Chondrocyte (in vitro differentiated cells): Measurements from ENCODE around the gene ZG16B. TPM values are rescaled to one million over a fixed set of nuclear protein-coding genes. Genes with fewer than 3 reads are reported as not detected.

Source experiments
- DNase-seq: peaks from one replicate; pipeline ENCODE4 v3.0.0; 2021; ENCODE audit warnings: mixed read lengths, low spot score
- H3K27ac Mint-ChIP-seq: one replicate; pipeline ENCODE4 v1.8.0; 2021; ENCODE audit warnings: mild to moderate bottlenecking, moderate library complexity, mixed read lengths; ENCODE audit not compliant: unreplicated experiment
- H3K27me3 Mint-ChIP-seq: 2 replicates; pipeline ENCODE4 v1.8.0; 2021; ENCODE audit warnings: low read depth, mixed read lengths
- H3K36me3 Mint-ChIP-seq: 2 replicates; pipeline ENCODE4 v1.8.0; 2021; ENCODE audit warnings: low read depth, mixed read lengths
- H3K4me1 Mint-ChIP-seq: 2 replicates; pipeline ENCODE4 v1.8.0; 2021; ENCODE audit warnings: low read depth, mild to moderate bottlenecking, mixed read lengths
- H3K4me3 Mint-ChIP-seq: one replicate; pipeline ENCODE4 v1.8.0; 2021; ENCODE audit warnings: mild to moderate bottlenecking, moderate library complexity, mixed read lengths; ENCODE audit not compliant: unreplicated experiment
- H3K9me3 Mint-ChIP-seq: 2 replicates; pipeline ENCODE4 v1.8.0; 2021; ENCODE audit warnings: low read depth, mixed read lengths
- total RNA-seq: library from RNA; stranded (reverse); gene quantifications from 3 replicates; pipeline ENCODE4 v1.2.1, GENCODE V29; 2021
- TF ChIP-seq, protein P1 (sequence below): fragments of 200-600 bp; sonication (generic); IDR thresholded peaks from 2 replicates; pipeline ENCODE4 v1.5.0; 2021; ENCODE audit warnings: antibody characterized with exemption, mild to moderate bottlenecking, moderate library complexity

Gene ZG16B
- total RNA-seq, 1 donor from 2014 or later, result 2.1 TPM

- Mint-ChIP-seq H3K36me3 (no peaks in the 10 kb centered on the region), H3K4me3 (no peak overlapping the region), H3K9me3 (no peaks in the 10 kb centered on the region), H3K4me1 (no peaks in the 10 kb centered on the region), H3K27me3 (peaks cover 25% of the 10 kb centered on the region), H3K27ac (no peak overlapping the region)
- TF ChIP-seq, protein P1, sequence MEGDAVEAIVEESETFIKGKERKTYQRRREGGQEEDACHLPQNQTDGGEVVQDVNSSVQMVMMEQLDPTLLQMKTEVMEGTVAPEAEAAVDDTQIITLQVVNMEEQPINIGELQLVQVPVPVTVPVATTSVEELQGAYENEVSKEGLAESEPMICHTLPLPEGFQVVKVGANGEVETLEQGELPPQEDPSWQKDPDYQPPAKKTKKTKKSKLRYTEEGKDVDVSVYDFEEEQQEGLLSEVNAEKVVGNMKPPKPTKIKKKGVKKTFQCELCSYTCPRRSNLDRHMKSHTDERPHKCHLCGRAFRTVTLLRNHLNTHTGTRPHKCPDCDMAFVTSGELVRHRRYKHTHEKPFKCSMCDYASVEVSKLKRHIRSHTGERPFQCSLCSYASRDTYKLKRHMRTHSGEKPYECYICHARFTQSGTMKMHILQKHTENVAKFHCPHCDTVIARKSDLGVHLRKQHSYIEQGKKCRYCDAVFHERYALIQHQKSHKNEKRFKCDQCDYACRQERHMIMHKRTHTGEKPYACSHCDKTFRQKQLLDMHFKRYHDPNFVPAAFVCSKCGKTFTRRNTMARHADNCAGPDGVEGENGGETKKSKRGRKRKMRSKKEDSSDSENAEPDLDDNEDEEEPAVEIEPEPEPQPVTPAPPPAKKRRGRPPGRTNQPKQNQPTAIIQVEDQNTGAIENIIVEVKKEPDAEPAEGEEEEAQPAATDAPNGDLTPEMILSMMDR, result no peak
- DNase-seq, result peak; percentile 58
Observed at GRCh38 chr16:2818272-2818876, 11.7 kb upstream of the ZG16B start.

- H3K9me3 Mint-ChIP-seq, result no peaks in the 10 kb centered on the region
- H3K4me3 Mint-ChIP-seq, result no peak overlapping the region
- H3K36me3 Mint-ChIP-seq, result no peaks in the 10 kb centered on the region
- peaks cover 24% of the 10 kb centered on the region for H3K27me3 Mint-ChIP-seq
- DNase-seq, result peak; percentile 60
- TF ChIP-seq, protein P1, result no peak
- H3K27ac Mint-ChIP-seq, result no peak overlapping the region
- no peaks in the 10 kb centered on the region for H3K4me1 Mint-ChIP-seq
Observed at GRCh38 chr16:2819179-2819938, 10.7 kb upstream of the ZG16B start.

- no peaks in the 10 kb centered on the region for H3K9me3 Mint-ChIP-seq
- H3K4me3 Mint-ChIP-seq, result no peak overlapping the region
- TF ChIP-seq, protein P1, result no peak
- H3K27ac Mint-ChIP-seq, result no peak overlapping the region
- no peaks in the 10 kb centered on the region for H3K36me3 Mint-ChIP-seq
- H3K27me3 Mint-ChIP-seq, result peaks cover 19% of the 10 kb centered on the region
- H3K4me1 Mint-ChIP-seq, result no peaks in the 10 kb centered on the region
- peak; percentile 85 for DNase-seq
Observed at GRCh38 chr16:2819939-2820835, 9.9 kb upstream of the ZG16B start.

DNA sequence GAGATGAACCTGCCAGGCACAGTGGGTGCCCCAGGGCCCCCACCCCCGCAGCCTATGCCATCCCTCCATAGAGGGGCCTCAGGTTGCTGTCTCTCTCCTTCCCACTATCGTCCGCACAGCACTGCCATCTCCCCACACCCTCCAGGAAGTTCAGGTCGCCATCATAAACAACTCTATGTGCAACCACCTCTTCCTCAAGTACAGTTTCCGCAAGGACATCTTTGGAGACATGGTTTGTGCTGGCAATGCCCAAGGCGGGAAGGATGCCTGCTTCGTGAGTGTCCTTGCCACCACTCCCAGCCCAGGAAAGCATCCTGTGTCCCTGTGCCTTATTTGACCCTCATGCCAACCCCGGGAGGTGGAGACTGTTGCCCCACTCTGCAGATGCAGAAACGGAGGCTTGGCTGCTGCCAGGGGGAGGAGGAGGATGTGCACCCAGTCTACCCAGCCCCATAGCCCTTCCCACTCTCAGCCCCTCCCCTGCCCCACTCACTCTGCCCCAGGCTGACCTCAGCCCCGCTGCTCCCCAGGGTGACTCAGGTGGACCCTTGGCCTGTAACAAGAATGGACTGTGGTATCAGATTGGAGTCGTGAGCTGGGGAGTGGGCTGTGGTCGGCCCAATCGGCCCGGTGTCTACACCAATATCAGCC is 9.1 kb upstream of the ZG16B start:
- peak; percentile 46 for DNase-seq
- no peaks in the 10 kb centered on the region for H3K4me1 Mint-ChIP-seq
- H3K36me3 Mint-ChIP-seq, result no peaks in the 10 kb centered on the region

More for the DNA sequence above, 9.1 kb upstream of the ZG16B start:
- no peak overlapping the region for H3K27ac Mint-ChIP-seq
- TF ChIP-seq, protein P1, result no peak
- no peaks in the 10 kb centered on the region for H3K9me3 Mint-ChIP-seq
- H3K27me3 Mint-ChIP-seq, result peaks cover 13% of the 10 kb centered on the region
- H3K4me3 Mint-ChIP-seq, result no peak overlapping the region
